COLO668 (cell line): ENCODE results near the gene CLDN16.

ENCODE experiments used
- DNase-seq: peaks from one replicate; lab custom pipeline; 2025; ENCODE audit not compliant: unreplicated experiment; lab: John Stamatoyannopoulos, UW

The CLDN16 gene

DNA sequence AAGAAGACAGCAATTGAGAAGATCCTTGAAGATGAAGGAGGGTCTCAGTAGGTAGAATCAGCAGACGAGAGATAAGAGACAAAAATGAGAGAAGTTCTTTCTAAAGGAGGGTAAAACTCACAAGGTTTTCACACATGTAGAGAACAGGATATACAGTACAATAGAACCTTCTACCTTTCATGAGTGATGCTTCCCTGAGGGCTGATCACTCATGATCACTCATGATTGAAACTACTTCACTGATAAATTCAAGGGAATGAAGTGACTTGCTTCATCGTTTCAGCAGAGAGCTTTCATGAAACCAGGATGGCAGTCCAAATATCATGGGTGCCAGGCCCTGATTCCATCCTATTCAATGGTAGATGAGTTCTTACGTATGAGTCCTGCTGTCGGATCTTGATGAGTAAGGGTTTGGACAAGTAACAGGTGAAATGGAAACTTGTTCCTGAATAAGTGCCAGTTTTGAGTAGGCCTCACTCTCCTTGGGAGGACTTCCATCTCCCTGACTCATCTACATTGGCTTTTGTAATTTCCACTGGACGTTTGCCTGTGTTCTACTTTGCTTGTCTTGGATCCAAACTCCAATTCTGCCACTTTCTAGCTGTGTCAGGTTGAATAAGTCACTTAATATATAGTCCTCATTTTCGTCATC is 9.6 kb upstream of the CLDN16 start:
- DNase-seq = no peak

DNA sequence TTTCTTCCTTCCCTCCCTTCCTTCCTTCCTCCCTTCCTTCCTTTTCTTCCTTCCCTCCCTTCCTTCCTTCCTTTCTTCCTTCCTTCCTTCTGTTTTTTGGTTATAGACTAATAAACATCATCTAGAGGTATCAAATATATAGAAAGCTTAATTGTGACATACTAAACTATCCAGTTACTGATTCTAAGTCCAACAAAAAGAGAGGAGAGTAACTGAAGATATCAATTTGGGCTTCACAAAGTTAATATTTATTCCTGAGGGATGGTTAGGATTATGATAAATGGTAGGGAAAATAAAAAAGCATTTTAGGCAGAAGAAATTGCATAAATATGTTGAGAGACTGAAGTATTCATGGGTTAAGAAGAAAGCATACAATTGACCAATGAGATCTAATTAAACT is 7.8 kb upstream of the CLDN16 start:
- DNase-seq = no peak

- DNase-seq = no peak
These were observed 6.5 kb upstream of the CLDN16 start for GRCh38 chr3:190381441-190381840.

DNA sequence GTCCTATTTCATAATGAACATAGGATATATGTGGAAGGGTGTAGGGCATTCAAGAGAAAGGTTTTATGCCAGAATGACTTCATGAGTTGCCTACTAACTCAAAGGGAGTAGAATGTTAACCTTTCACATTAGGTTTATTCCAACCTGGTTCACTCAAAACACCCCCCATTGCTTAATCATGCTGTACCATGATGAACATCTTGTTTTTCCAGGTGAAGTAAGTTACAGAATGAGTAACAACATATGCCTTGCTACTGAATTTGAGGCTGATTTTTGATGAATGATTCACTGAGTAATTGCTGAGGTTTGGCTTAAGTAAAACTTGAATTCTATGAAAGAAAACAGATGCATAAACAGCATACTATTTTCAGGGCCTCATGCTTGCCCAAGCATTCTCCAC is 5.9 kb upstream of the CLDN16 start:
- DNase-seq = no peak

- peak; percentile 3 for DNase-seq
These were observed 3.6 kb upstream of the CLDN16 start for GRCh38 chr3:190384309-190384756.

- no peak for DNase-seq
These were observed 2.0 kb upstream of the CLDN16 start for GRCh38 chr3:190385731-190386688.

DNA sequence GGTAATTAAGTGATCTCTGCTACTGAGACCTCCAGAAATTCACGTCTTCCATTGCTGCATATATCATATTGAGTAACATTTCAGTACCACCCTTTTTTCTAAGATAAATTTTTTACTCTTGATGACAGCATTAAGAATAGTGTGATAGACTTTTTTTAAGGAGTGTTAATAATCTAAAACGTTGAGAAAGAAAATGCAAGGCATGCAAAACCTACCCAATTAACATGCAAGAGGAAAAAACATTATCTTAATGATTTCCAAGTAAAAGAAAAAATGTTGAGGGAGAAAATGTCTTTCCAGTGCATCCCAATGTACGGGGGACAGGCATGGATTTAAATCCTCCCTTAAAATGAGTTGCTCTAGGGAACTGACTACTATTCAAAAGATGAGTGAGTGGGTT is 740 bp downstream of the CLDN16 start:
- no peak for DNase-seq

- no peak for DNase-seq
These were observed 8.0 kb downstream of the CLDN16 start for GRCh38 chr3:190396001-190396400.

- no peak for DNase-seq
These were observed 9.9 kb downstream of the CLDN16 start for GRCh38 chr3:190397889-190398288.

DNA sequence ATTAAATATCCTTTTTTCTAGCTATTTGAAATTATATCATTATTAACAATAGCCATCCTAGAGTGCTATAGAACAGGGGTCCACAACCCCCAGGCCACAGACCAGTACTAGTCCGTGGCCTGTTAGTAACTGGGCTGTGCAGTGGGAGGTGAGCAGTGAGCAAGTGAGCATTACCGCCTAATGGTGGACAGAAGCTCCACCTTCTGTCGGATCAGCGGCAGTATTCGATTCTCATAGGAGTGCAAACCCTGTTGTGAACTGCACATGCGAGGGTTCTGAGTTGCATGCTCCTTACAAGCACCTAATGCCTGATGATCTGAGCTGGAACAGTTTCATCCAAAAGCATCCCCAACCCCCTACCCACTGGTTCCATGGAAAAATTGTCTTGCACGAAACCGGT is 11.7 kb downstream of the CLDN16 start:
- no peak for DNase-seq

DNA sequence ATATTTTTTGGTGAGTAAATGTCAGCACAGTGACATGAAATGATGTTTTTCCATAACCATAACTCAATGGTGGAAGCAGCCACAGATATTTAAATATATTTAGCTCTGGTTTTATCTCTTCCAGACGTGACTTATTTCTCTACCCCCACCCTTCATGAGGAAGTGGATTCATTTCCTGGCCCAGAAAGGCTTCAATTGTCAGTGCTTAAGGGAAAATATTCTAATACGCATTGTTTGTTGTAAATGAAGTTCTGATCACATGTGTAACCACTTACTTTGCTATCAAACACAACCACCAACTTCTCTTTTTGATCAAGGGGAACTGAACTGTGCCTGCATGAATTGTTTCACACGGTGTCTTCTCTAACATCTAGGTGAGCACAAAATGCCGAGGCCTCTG is 14.0 kb downstream of the CLDN16 start:
- DNase-seq = no peak

GRCh38 chr3:190404715-190405114 is 16.8 kb downstream of the CLDN16 start:
- no peak for DNase-seq

DNA sequence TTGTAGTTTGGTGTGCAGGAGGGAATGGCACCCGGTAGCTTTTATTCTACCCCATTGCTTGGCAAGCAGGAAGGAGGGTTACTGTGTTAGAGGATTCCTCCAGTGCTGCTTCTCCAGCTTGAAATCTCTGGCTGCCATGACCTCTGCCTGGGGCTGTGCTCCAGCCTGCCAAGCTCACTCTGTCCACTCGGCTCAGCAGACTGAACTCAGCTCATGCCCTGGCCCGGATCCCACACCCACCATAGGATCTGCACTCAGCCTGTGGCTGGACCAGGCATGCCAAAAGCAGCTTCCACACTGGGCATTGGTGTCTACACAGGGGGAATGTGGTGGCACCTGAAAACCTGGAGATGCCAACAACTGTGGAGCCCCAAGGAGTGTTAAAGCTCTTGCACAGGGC is 26.3 kb downstream of the CLDN16 start:
- no peak for DNase-seq

DNA sequence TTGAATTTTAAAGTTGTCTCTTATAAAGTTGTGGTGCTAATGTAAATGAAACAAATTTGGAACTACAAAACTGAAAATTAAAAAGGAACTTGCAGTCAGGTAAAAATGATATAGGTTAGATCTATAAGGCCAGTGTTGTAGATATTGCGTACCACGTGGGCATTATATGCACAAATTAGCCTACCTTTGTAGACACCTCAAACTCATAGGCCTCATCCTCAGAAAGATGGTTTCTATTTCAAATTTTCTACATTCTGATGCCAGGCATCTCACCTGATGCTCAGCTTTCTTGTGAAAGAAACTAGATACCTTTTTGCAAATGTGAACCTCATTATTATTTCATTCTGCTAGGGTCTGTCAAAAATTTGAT is 36.1 kb downstream of the CLDN16 start:
- no peak for DNase-seq

DNA sequence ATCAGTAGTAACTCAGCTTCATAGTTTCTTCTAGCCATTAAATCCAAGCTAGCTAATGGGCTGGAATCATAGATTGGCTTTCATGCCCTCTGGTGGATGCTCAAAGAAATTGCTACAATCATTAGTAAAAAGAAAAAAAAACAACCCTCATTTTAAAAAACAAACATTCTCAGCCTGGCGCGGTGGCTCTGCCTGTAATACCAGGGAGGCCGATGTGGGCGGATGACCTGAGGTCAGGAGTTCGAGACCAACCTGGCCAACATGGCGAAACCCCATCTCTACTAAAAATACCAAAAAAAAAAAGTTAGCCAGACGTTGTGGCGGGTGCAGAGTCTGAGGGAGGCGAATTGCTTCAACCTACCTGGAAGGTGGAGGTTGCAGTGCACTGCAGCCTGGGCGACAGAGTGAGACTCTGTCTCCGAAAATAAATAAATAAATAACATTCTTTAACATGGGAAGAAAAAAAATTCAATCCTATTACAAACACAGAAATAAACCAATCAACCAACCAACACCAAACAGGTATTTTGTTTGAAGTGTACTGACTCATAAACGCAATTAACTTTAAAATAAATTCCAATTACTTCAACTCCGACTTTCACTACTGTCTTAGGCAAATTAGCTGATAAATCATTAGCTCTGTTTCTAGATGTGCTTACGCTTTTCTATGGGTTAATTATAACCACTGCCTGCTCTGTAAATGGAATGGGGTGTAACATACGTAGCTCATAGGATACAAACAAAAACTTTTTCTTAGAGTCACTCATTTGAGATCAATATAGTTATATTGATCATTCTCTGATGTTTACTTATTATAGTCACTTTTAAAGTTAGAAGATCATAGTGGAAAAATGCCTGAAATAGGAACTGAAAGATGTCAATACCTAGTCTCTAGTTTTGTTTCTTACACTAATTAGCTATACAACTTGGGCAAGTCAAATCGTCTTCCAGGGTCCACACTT is 36.8 kb downstream of the CLDN16 start:
- DNase-seq = peak; percentile 7

GRCh38 chr3:190425833-190426232 is 37.9 kb downstream of the CLDN16 start:
- no peak for DNase-seq

DNA sequence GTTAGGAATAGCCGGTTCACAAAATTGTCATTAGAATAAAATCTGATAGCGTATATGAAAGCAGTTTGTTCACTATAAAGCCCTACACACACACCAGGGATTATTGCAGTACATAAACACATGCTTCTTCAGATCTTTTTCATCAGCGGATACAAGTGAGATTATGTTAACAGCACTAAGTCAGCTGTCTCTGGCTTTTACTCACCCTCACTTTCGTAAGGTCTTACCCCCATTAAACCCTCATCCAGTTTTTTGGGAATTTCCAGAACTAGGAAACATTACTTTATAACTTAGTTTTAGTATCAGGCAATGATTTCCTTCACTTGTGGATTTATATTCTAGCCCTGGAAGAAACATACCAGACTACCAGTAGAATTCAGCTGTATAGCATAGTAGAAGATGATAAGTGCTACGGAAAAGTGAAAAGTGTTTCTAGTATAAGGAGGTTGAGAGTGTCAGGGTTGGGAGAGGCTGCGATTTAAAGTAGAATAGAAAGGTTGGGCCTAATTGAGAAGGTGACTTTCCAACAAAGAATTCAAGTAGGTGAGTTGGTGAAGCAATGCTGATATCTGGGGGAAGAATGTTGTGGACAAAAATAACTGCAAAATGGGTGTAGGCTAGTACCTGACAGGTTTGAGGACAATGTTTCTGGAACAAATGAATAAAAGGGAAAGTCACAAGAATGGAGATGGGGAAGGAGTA is 39.0 kb downstream of the CLDN16 start:
- DNase-seq = no peak

DNA sequence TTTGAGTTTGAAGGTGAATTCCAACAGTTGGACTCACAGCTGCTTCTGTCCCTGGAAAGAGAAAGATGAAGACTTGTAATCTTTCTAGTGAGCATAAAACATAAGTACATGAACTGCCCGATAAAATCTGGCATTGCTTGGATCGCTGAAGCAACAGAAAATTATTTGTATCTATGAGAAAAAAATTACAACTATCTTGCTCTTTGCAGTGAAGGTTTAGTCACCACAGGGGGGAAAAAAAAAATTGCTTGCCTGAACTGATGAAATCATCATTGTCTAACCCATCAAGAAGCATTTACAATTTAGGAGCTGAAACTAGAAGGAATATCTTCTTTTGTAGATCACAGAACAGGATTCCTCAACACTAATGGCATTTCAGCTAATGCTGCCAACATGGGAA is 41.7 kb downstream of the CLDN16 start:
- DNase-seq = no peak

- DNase-seq = no peak
These were observed 42.9 kb downstream of the CLDN16 start for GRCh38 chr3:190430906-190431305.

- no peak for DNase-seq
These were observed 44.3 kb downstream of the CLDN16 start for GRCh38 chr3:190432216-190432615.

- no peak for DNase-seq
These were observed 45.7 kb downstream of the CLDN16 start for GRCh38 chr3:190433626-190434025.
